ENCODE data around the gene SGK1. TPM values are rescaled to one million over a fixed set of nuclear protein-coding genes. Genes with fewer than 3 reads are reported as not detected.
"Not testable (repeated sequence)": the region's sequence is repeated elsewhere in the genome, so short reads cannot be mapped to it uniquely, and the experiment has no call there.

The SGK1 gene
- total RNA-seq, 2 experiments from 2014 or later, result 27.9 to 35.1 TPM

- CTCF ChIA-PET, result no interaction called here
Observed at GRCh38 chr6:134345789-134346188, 27.9 kb upstream of the SGK1 start.

GRCh38 chr6:134343066-134343465 lies 25.2 kb upstream of the SGK1 start:
- CTCF ChIA-PET, result no interaction called here

More at GRCh38 chr6:134345789-134346188, 27.9 kb upstream of the SGK1 start:
- H3K27me3 Mint-ChIP-seq, result no peaks in the 10 kb centered on the region
- no peaks in the 10 kb centered on the region for H3K9me3 Mint-ChIP-seq
- H3K4me1 Mint-ChIP-seq, result peaks cover 8% of the 10 kb centered on the region
- DNase-seq, result no peak
- POLR2A ChIA-PET, result no interaction called here
- H3K4me3 Mint-ChIP-seq, result no peak overlapping the region
- H3K36me3 Mint-ChIP-seq (ENCODE audit: low read depth), result no peaks in the 10 kb centered on the region
- no peak overlapping the region for H3K27ac Mint-ChIP-seq

GRCh38 chr6:134341999-134342567 lies 24.2 kb upstream of the SGK1 start:
- POLR2A ChIA-PET, result no interaction called here
- CTCF ChIA-PET, result no interaction called here
- Mint-ChIP-seq H3K4me1 (peaks cover 8% of the 10 kb centered on the region), H3K4me3 (no peak overlapping the region), H3K9me3 (no peaks in the 10 kb centered on the region), H3K27ac (no peak overlapping the region), H3K27me3 (no peaks in the 10 kb centered on the region), H3K36me3 (ENCODE audit: low read depth) (no peaks in the 10 kb centered on the region)
- DNase-seq, result no peak

More at GRCh38 chr6:134343066-134343465, 25.2 kb upstream of the SGK1 start:
- POLR2A ChIA-PET, result no interaction called here
- no peak overlapping the region for H3K27ac Mint-ChIP-seq
- no peaks in the 10 kb centered on the region for H3K9me3 Mint-ChIP-seq
- no peak overlapping the region for H3K4me3 Mint-ChIP-seq
- H3K27me3 Mint-ChIP-seq, result no peaks in the 10 kb centered on the region
- no peak for DNase-seq
- no peaks in the 10 kb centered on the region for H3K36me3 Mint-ChIP-seq (ENCODE audit: low read depth)
- peaks cover 8% of the 10 kb centered on the region for H3K4me1 Mint-ChIP-seq

- CTCF ChIA-PET, result interaction anchor here (0.9 kb wide), 1 partner anchor 11 kb away, joined by 3 read pairs; no protein-coding TSS in a partner anchor
- Mint-ChIP-seq H3K4me3 (no peak overlapping the region), H3K4me1 (no peaks in the 10 kb centered on the region), H3K27ac (no peak overlapping the region), H3K9me3 (no peaks in the 10 kb centered on the region), H3K36me3 (ENCODE audit: low read depth) (no peaks in the 10 kb centered on the region), H3K27me3 (no peaks in the 10 kb centered on the region)
- POLR2A ChIA-PET, result no interaction called here
- DNase-seq, result no peak
Observed at GRCh38 chr6:134340179-134340975, 22.5 kb upstream of the SGK1 start.

DNA sequence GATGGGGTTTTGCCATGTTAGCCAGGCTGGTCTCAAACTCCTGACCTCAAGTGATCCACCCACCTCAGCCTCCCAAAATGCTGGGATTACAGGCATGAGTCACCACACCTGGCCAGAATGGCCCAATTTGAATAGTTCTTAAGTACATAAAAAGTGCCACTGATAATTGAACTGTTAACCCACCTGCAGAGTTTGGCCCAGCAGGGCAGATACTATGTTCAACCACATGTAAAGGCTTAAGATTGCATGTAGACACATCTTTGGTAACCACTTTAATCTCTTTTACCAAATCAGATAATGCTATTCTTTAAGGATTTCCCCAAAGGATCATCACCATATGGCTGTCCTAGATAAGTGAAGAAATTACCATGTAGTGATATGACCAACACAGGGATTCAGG lies 21.3 kb upstream of the SGK1 start:
- Mint-ChIP-seq H3K4me1 (no peaks in the 10 kb centered on the region), H3K27me3 (no peaks in the 10 kb centered on the region), H3K4me3 (no peak overlapping the region), H3K27ac (no peak overlapping the region), H3K9me3 (no peaks in the 10 kb centered on the region), H3K36me3 (ENCODE audit: low read depth) (no peaks in the 10 kb centered on the region)
- CTCF ChIA-PET, result no interaction called here
- POLR2A ChIA-PET, result no interaction called here
- DNase-seq, result no peak

DNA sequence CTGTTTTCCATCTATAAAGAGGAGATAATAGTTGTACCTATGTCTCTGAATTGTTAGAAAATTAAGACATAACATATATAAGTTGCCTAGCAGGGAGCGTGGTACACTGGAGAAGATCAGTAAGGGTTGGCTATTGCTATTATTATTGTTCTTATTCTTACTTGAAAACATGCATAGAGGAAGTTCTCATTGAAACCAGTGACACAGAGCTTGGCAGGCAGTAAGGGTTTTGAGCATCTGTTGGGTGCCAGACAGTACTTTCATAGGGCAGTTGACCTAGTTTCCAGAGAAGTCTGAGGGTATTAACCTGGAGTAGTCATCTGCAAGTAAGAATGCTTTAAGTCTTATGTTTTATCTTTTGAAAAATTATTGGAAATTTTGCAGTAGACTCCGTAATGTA lies 13.3 kb upstream of the SGK1 start:
- ChIA-PET CTCF (no interaction called here), POLR2A (interaction anchor here (0.8 kb wide), 1 partner anchor 13 kb away, joined by 3 read pairs; the partner anchor contains the start of gene SGK1)
- peaks cover under 1% of the 10 kb centered on the region for H3K9me3 Mint-ChIP-seq
- H3K4me3 Mint-ChIP-seq, result no peak overlapping the region
- H3K27ac Mint-ChIP-seq, result no peak overlapping the region
- H3K36me3 Mint-ChIP-seq (ENCODE audit: low read depth), result no peaks in the 10 kb centered on the region
- no peaks in the 10 kb centered on the region for H3K27me3 Mint-ChIP-seq
- H3K4me1 Mint-ChIP-seq, result no peaks in the 10 kb centered on the region
- DNase-seq, result no peak

DNA sequence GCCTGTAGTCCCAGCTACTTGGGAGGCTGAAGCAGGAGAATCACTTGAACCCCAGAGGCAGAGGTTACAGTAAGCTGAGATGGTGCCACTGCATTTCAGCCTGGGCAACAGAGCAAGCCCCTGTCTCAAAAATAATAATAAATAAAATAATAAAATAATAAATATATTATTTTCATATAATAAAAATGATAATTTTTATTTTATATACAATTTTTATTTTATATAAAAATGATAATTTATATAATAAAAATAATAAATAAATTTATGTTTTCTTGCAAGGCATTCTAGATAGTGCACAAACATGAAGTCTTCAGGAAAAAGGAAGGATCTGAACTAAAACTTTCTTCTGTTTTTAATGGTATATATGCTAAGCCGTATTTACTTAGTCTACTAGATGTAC lies 12.6 kb upstream of the SGK1 start:
- POLR2A ChIA-PET, result no interaction called here
- H3K27ac Mint-ChIP-seq, result no peak overlapping the region
- H3K9me3 Mint-ChIP-seq, result peaks cover 2% of the 10 kb centered on the region
- no peaks in the 10 kb centered on the region for H3K4me1 Mint-ChIP-seq
- H3K27me3 Mint-ChIP-seq, result no peaks in the 10 kb centered on the region
- no peak overlapping the region for H3K4me3 Mint-ChIP-seq
- no peak for DNase-seq
- H3K36me3 Mint-ChIP-seq (ENCODE audit: low read depth), result no peaks in the 10 kb centered on the region
- CTCF ChIA-PET, result no interaction called here

GRCh38 chr6:134328792-134329191 lies 10.9 kb upstream of the SGK1 start:
- Mint-ChIP-seq H3K27me3 (no peaks in the 10 kb centered on the region), H3K27ac (no peak overlapping the region), H3K9me3 (peaks cover 4% of the 10 kb centered on the region), H3K36me3 (ENCODE audit: low read depth) (no peaks in the 10 kb centered on the region), H3K4me3 (no peak overlapping the region), H3K4me1 (no peaks in the 10 kb centered on the region)
- ChIA-PET CTCF (no interaction called here), POLR2A (no interaction called here)
- DNase-seq, result no peak

DNA sequence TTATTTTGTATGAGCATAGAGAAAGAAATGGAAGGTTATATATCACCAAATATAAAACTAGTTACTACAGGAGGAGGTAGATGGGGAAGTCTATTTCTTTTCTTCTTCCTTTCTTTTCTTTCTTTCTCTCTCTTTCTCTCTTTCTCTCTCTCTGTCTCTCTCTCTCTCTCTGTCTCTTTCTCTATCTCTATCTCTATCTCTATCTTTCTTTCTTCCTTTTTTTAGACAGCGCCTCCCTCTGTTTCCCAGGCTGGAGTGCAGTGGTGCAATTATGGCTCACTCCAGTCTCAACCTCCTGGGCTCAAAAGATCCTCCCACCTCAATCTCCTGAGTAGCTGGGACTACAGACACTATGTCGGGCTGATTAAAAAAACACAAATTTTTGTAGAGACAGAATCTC lies 10.2 kb upstream of the SGK1 start:
- no peaks in the 10 kb centered on the region for H3K27me3 Mint-ChIP-seq
- no peak overlapping the region for H3K27ac Mint-ChIP-seq
- no peaks in the 10 kb centered on the region for H3K36me3 Mint-ChIP-seq (ENCODE audit: low read depth)
- H3K4me1 Mint-ChIP-seq, result no peaks in the 10 kb centered on the region
- POLR2A ChIA-PET, result no interaction called here
- CTCF ChIA-PET, result no interaction called here
- no peak overlapping the region for H3K4me3 Mint-ChIP-seq
- peaks cover 4% of the 10 kb centered on the region for H3K9me3 Mint-ChIP-seq
- DNase-seq, result no peak

GRCh38 chr6:134326192-134326591 lies 8.3 kb upstream of the SGK1 start:
- H3K4me1 Mint-ChIP-seq; H3K36me3 Mint-ChIP-seq (ENCODE audit: low read depth); DNase-seq; H3K27me3 Mint-ChIP-seq; CTCF ChIA-PET; H3K9me3 Mint-ChIP-seq; H3K4me3 Mint-ChIP-seq; POLR2A ChIA-PET: not testable (repeated sequence)
- peak overlapping the region; percentile 41 for H3K27ac Mint-ChIP-seq

DNA sequence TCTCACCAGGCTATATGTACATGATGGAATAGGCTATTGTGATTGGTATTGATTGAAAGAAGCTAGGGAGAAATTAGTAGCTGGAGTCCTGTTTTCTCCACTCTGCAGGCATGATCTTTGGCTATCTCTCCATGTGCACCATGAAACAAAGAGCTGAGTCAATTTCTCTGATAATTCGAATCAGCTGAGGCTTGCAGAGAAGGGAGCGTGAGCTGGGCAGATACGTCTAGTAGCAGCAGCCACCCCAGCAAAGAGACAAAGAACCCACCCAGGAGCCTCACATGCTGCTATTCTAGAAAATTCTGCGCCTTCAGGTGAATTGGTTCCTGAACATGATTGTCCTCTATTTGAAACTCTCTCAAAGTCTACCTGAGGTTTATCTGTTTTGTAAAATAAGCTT lies 6.9 kb upstream of the SGK1 start:
- H3K27ac Mint-ChIP-seq, result no peak overlapping the region
- H3K9me3 Mint-ChIP-seq, result peaks cover 9% of the 10 kb centered on the region
- H3K4me1 Mint-ChIP-seq, result no peaks in the 10 kb centered on the region
- H3K36me3 Mint-ChIP-seq (ENCODE audit: low read depth), result no peaks in the 10 kb centered on the region
- peaks cover 2% of the 10 kb centered on the region for H3K27me3 Mint-ChIP-seq
- ChIA-PET CTCF (no interaction called here), POLR2A (no interaction called here)
- no peak for DNase-seq
- no peak overlapping the region for H3K4me3 Mint-ChIP-seq

GRCh38 chr6:134324141-134324540 lies 6.2 kb upstream of the SGK1 start:
- no peak for DNase-seq
- H3K4me3 Mint-ChIP-seq, result no peak overlapping the region
- H3K27me3 Mint-ChIP-seq, result peaks cover 4% of the 10 kb centered on the region
- ChIA-PET POLR2A (no interaction called here), CTCF (no interaction called here)
- peaks cover 11% of the 10 kb centered on the region for H3K9me3 Mint-ChIP-seq
- no peaks in the 10 kb centered on the region for H3K4me1 Mint-ChIP-seq
- H3K27ac Mint-ChIP-seq, result no peak overlapping the region
- H3K36me3 Mint-ChIP-seq (ENCODE audit: low read depth), result no peaks in the 10 kb centered on the region

GRCh38 chr6:134323698-134324097 lies 5.8 kb upstream of the SGK1 start:
- H3K4me1 Mint-ChIP-seq, result no peaks in the 10 kb centered on the region
- no peak overlapping the region for H3K27ac Mint-ChIP-seq
- CTCF ChIA-PET, result no interaction called here
- peaks cover 4% of the 10 kb centered on the region for H3K36me3 Mint-ChIP-seq (ENCODE audit: low read depth)
- no peak overlapping the region for H3K4me3 Mint-ChIP-seq
- DNase-seq, result no peak
- POLR2A ChIA-PET, result no interaction called here
- H3K27me3 Mint-ChIP-seq, result peaks cover 8% of the 10 kb centered on the region
- H3K9me3 Mint-ChIP-seq, result peaks cover 11% of the 10 kb centered on the region

DNA sequence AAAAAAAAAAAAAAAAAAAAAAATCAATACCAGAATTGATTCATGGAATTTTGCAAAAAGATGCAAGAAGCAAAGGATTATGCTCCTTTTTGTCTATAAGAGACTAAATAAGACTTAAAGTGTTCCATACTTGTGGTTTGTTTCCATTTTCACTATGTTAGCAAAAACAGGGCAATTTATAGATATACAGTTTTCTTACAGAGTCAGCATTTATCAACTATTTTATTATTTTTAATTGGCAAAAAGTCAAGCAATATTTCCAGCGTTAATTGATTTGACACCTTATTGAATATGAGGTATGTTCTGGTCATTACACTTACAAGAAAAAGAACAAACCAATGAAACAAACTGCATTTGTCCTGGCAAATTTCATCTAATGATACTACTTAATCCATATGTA lies 5.4 kb upstream of the SGK1 start:
- POLR2A ChIA-PET, result no interaction called here
- Mint-ChIP-seq H3K4me3 (no peak overlapping the region), H3K9me3 (peaks cover 11% of the 10 kb centered on the region), H3K4me1 (peaks cover under 1% of the 10 kb centered on the region), H3K36me3 (ENCODE audit: low read depth) (peaks cover 5% of the 10 kb centered on the region), H3K27me3 (peaks cover 10% of the 10 kb centered on the region), H3K27ac (no peak overlapping the region)
- CTCF ChIA-PET, result interaction anchor here (0.7 kb wide), 1 partner anchor 151 kb away, joined by 3 read pairs; no protein-coding TSS in a partner anchor
- DNase-seq, result no peak

Data from activated CD4-positive, alpha-beta memory T cell treated with anti-CD3 and anti-CD28 coated beads, Interleukin-2, amount 10 ng/mL, durations not matched to agents 7 days and 5 days (primary cell).